Measurements from ENCODE around the gene TRIM16. TPM values are rescaled to one million over a fixed set of nuclear protein-coding genes. Genes with fewer than 3 reads are reported as not detected.
A peak's percentile ranks its signal among the peaks of the same experiment; 100 is the strongest.

Gene TRIM16
- total and polyA plus RNA-seq, 2 experiments from 2014 or later = 6.4 to 47.6 TPM

GRCh38 chr17:15659663-15660062, 24.4 kb downstream of the TRIM16 start:
- no peak for TF ChIP-seq REST (IDR thresholded peaks at IDR 0.05; ENCODE audit: unreplicated experiment)
- no peak for TF ChIP-seq STAT1 (IDR thresholded peaks at IDR 0.05; ENCODE audit: unreplicated experiment)
- TF ChIP-seq POLR2AphosphoS5 (IDR thresholded peaks at IDR 0.05; ENCODE audit: low read depth) = no peak
- TF ChIP-seq, protein P1, sequence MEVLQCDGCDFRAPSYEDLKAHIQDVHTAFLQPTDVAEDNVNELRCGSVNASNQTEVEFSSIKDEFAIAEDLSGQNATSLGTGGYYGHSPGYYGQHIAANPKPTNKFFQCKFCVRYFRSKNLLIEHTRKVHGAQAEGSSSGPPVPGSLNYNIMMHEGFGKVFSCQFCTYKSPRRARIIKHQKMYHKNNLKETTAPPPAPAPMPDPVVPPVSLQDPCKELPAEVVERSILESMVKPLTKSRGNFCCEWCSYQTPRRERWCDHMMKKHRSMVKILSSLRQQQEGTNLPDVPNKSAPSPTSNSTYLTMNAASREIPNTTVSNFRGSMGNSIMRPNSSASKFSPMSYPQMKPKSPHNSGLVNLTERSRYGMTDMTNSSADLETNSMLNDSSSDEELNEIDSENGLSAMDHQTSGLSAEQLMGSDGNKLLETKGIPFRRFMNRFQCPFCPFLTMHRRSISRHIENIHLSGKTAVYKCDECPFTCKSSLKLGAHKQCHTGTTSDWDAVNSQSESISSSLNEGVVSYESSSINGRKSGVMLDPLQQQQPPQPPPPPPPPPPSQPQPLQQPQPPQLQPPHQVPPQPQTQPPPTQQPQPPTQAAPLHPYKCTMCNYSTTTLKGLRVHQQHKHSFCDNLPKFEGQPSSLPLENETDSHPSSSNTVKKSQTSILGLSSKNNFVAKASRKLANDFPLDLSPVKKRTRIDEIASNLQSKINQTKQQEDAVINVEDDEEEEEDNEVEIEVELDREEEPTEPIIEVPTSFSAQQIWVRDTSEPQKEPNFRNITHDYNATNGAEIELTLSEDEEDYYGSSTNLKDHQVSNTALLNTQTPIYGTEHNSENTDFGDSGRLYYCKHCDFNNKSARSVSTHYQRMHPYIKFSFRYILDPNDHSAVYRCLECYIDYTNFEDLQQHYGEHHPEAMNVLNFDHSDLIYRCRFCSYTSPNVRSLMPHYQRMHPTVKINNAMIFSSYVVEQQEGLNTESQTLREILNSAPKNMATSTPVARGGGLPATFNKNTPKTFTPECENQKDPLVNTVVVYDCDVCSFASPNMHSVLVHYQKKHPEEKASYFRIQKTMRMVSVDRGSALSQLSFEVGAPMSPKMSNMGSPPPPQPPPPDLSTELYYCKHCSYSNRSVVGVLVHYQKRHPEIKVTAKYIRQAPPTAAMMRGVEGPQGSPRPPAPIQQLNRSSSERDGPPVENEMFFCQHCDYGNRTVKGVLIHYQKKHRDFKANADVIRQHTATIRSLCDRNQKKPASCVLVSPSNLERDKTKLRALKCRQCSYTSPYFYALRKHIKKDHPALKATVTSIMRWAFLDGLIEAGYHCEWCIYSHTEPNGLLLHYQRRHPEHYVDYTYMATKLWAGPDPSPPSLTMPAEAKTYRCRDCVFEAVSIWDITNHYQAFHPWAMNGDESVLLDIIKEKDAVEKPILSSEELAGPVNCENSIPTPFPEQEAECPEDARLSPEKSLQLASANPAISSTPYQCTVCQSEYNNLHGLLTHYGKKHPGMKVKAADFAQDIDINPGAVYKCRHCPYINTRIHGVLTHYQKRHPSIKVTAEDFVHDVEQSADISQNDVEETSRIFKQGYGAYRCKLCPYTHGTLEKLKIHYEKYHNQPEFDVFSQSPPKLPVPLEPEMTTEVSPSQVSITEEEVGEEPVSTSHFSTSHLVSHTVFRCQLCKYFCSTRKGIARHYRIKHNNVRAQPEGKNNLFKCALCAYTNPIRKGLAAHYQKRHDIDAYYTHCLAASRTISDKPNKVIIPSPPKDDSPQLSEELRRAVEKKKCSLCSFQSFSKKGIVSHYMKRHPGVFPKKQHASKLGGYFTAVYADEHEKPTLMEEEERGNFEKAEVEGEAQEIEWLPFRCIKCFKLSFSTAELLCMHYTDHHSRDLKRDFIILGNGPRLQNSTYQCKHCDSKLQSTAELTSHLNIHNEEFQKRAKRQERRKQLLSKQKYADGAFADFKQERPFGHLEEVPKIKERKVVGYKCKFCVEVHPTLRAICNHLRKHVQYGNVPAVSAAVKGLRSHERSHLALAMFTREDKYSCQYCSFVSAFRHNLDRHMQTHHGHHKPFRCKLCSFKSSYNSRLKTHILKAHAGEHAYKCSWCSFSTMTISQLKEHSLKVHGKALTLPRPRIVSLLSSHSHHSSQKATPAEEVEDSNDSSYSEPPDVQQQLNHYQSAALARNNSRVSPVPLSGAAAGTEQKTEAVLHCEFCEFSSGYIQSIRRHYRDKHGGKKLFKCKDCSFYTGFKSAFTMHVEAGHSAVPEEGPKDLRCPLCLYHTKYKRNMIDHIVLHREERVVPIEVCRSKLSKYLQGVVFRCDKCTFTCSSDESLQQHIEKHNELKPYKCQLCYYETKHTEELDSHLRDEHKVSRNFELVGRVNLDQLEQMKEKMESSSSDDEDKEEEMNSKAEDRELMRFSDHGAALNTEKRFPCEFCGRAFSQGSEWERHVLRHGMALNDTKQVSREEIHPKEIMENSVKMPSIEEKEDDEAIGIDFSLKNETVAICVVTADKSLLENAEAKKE (CRISPR knock-in tag; IDR thresholded peaks at IDR 0.05) = no peak
- no peak for TF ChIP-seq ZNF331 (CRISPR knock-in tag; IDR thresholded peaks at IDR 0.05; ENCODE audit: low read depth)
- no peak for TF ChIP-seq ZNF114 (CRISPR knock-in tag; IDR thresholded peaks at IDR 0.05)
- no peak for TF ChIP-seq CREB1 (CRISPR knock-in tag; IDR thresholded peaks at IDR 0.05; ENCODE audit: low read depth)
- no peak for TF ChIP-seq NANOG (IDR thresholded peaks at IDR 0.05; ENCODE audit: borderline replicate concordance)
- no peak for TF ChIP-seq EZH2 (IDR thresholded peaks at IDR 0.05; ENCODE audit: low read depth, unreplicated experiment)
- no peak for TF ChIP-seq ETS1 (IDR thresholded peaks at IDR 0.05)
- no peak for TF ChIP-seq EZH2phosphoT487 (IDR thresholded peaks at IDR 0.05; ENCODE audit: unreplicated experiment)
- TF ChIP-seq CTCF (conservative IDR thresholded peaks at IDR 0.05; ENCODE audit: low read depth in 2 of 2) = no peak
- TF ChIP-seq JUNB (IDR thresholded peaks at IDR 0.05; ENCODE audit: unreplicated experiment) = no peak
- Histone ChIP-seq H3K27me3 (ENCODE audit: insufficient read depth) (no peaks in the 10 kb centered on the region), H3K9me2 (ENCODE audit: insufficient read depth) (no peaks in the 10 kb centered on the region; the same call in 1 of the 2 replicates), H3K79me2 (replicated peaks; ENCODE audit: insufficient read depth) (no peaks in the 10 kb centered on the region), H4K20me1 (replicated peaks; ENCODE audit: insufficient read depth) (no peaks in the 10 kb centered on the region), H2AFZ (no peak overlapping the region), H3K4me1 (ENCODE audit: insufficient read depth) (no peaks in the 10 kb centered on the region; the same call in 1 of the 2 replicates), H3F3A (replicated peaks; ENCODE audit: low read depth) (no peaks in the 10 kb centered on the region), H3K4me2 (no peak overlapping the region), H3K4me3 (no peak overlapping the region), H3K36me3 (ENCODE audit: insufficient read depth) (peaks cover 4% of the 10 kb centered on the region; the same call in 1 of the 2 replicates), H3K27ac (ENCODE audit: low read depth) (no peak overlapping the region)
- peaks cover 22% of the 10 kb centered on the region for H3K36me3 Mint-ChIP-seq (ENCODE audit: low read depth)
- no peaks in the 10 kb centered on the region for H3K9me3 Mint-ChIP-seq
- peaks cover 17% of the 10 kb centered on the region; the same call in 2 of the 3 replicates for H3K4me1 Mint-ChIP-seq
- no peak overlapping the region for H3K4me3 Mint-ChIP-seq
- peaks cover 5% of the 10 kb centered on the region for H3K27me3 Mint-ChIP-seq (ENCODE audit: insufficient read depth, low read depth, poor library complexity)
- H3K27ac Mint-ChIP-seq = peak overlapping the region; percentile 46; the same call in 1 of the 2 replicates
- DNase-seq (ENCODE audit: low spot score) (peak; percentile 27), ATAC-seq (no peak; the same call in 2 of the 3 replicates)

All from GM23338 (cell line).